Measurements from ENCODE around the gene GREB1. TPM values are rescaled to one million over a fixed set of nuclear protein-coding genes. Genes with fewer than 3 reads are reported as not detected.

GREB1 gene
- total and polyA plus RNA-seq, 2 donors (not counting 1 experiment from before 2014, with no cell fraction given) = 0.04 to 0.39 TPM

DNA sequence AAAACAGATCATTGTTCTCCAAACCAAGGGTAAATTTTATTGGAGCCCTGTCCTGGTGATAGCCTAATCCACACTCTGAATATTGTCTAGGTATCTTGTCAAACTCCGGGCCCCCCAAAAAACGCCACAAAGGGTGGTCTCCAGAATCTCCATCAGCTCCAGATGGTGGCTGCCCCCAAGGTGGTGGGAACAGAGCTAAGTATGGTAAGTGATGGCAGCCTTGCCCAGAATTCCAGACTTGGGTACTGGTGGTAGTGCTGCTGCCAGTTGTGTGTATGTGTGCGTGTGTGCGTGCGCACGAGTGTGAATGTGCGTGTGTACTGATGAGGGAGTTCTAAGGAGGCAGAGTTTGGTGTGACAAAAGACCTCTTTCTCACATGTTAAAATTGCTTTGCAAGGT lies 51.2 kb downstream of the GREB1 start:
- no peaks in the 10 kb centered on the region for H3K9me3 ChIP-seq (ENCODE audit: control extremely low read depth in 1 of 3, control insufficient read depth in 2 of 3, insufficient read depth in 1 of 3, low read length in 2 of 3)
- no peak overlapping the region for H2AFZ ChIP-seq (ENCODE audit: insufficient read depth, low read depth, low read length, poor library complexity, severe bottlenecking)
- Mint-ChIP-seq H3K27me3 (peaks cover 16% of the 10 kb centered on the region), H3K9me3 (ENCODE audit: insufficient read depth) (no peaks in the 10 kb centered on the region), H3K27ac (no peak overlapping the region), H3K4me3 (no peak overlapping the region), H3K4me1 (no peaks in the 10 kb centered on the region)
- no peak for ATAC-seq (ENCODE audit: low read depth)
- H3K36me3 ChIP-seq (replicated peaks in 1 of 2; ENCODE audit: control extremely low read depth in 1 of 2, control insufficient read depth in 1 of 2, extremely low read depth in 1 of 2, insufficient read depth in 2 of 2, low read length in 1 of 2) = no peaks in the 10 kb centered on the region
- H4K20me1 ChIP-seq (ENCODE audit: control insufficient read depth, insufficient read depth, low read length, poor library complexity, severe bottlenecking) = no peaks in the 10 kb centered on the region
- H3K27ac ChIP-seq (ENCODE audit: low read length in 2 of 2) = no peak overlapping the region
- 93% methylated on average over 7 of the region's 7 CpGs for WGBS (ENCODE audit: insufficient coverage)
- peaks cover 0 to 12% (median 3%) of the 10 kb centered on the region in 4 experiments for H3K27me3 ChIP-seq (replicated peaks in 1 of 4; ENCODE audit: control extremely low read depth in 1 of 4, control insufficient read depth in 3 of 4, insufficient read depth in 4 of 4, low read length in 3 of 4)
- no peak for DNase-seq
- intact Hi-C loops (cut with micrococcal nuclease) = no loop called here
- no peak for TF ChIP-seq EZH2 (IDR thresholded peaks at IDR 0.05; ENCODE audit: borderline replicate concordance, insufficient read depth, low read depth, low read length, poor library complexity, severe bottlenecking)
- no peak for TF ChIP-seq CTCF (IDR thresholded peaks at IDR 0.05)
- no peaks in the 10 kb centered on the region for H3K79me2 ChIP-seq (ENCODE audit: control insufficient read depth, insufficient read depth, low read length)
- no peak overlapping the region for H3K9ac ChIP-seq (ENCODE audit: low read length)
- no peaks in the 10 kb centered on the region for H3K4me1 ChIP-seq (ENCODE audit: control insufficient read depth in 2 of 2, insufficient read depth in 2 of 2, low read length in 2 of 2)
- POLR2A ChIA-PET = no interaction called here
- CTCF ChIA-PET = interaction anchor here (1.1 to 4.4 kb wide), 3 partner anchors 107 to 452 kb away, joined by 3 to 51 read pairs (median 7); a partner anchor contains a TSS
- no peak overlapping the region for H3K4me2 ChIP-seq (replicated peaks; ENCODE audit: low read depth, low read length, poor library complexity, severe bottlenecking)
- H3K4me3 ChIP-seq (ENCODE audit: control extremely low read depth in 1 of 5, extremely low read depth in 1 of 5, insufficient read depth in 1 of 5, low read depth in 2 of 5, low read length in 4 of 5) = no peak overlapping the region

GRCh38 chr2:11588228-11589110 lies 54.6 kb downstream of the GREB1 start:
- Histone ChIP-seq H4K20me1 (ENCODE audit: control insufficient read depth, insufficient read depth, low read length, poor library complexity, severe bottlenecking) (no peaks in the 10 kb centered on the region), H2AFZ (ENCODE audit: insufficient read depth, low read depth, low read length, poor library complexity, severe bottlenecking) (no peak overlapping the region), H3K36me3 (replicated peaks in 1 of 2; ENCODE audit: control extremely low read depth in 1 of 2, control insufficient read depth in 1 of 2, extremely low read depth in 1 of 2, insufficient read depth in 2 of 2, low read length in 1 of 2) (no peaks in the 10 kb centered on the region), H3K4me1 (ENCODE audit: control insufficient read depth in 2 of 2, insufficient read depth in 2 of 2, low read length in 2 of 2) (no peaks in the 10 kb centered on the region), H3K27ac (ENCODE audit: low read length in 2 of 2) (no peak overlapping the region), H3K9me3 (ENCODE audit: control extremely low read depth in 1 of 3, control insufficient read depth in 2 of 3, insufficient read depth in 1 of 3, low read length in 2 of 3) (no peaks in the 10 kb centered on the region), H3K4me2 (replicated peaks; ENCODE audit: low read depth, low read length, poor library complexity, severe bottlenecking) (no peak overlapping the region), H3K4me3 (ENCODE audit: control extremely low read depth in 1 of 5, extremely low read depth in 1 of 5, insufficient read depth in 1 of 5, low read depth in 2 of 5, low read length in 4 of 5) (no peak overlapping the region), H3K9ac (ENCODE audit: low read length) (no peak overlapping the region), H3K79me2 (ENCODE audit: control insufficient read depth, insufficient read depth, low read length) (no peaks in the 10 kb centered on the region), H3K27me3 (replicated peaks in 1 of 4; ENCODE audit: control extremely low read depth in 1 of 4, control insufficient read depth in 3 of 4, insufficient read depth in 4 of 4, low read length in 3 of 4) (peaks cover 0 to 8% (median 1%) of the 10 kb centered on the region in 4 experiments)
- WGBS (ENCODE audit: insufficient coverage) = 88% methylated on average over 19 of the region's 21 CpGs
- ATAC-seq (ENCODE audit: low read depth) (no peak), DNase-seq (no peak)
- Mint-ChIP-seq H3K4me3 (no peak overlapping the region), H3K4me1 (no peaks in the 10 kb centered on the region), H3K27me3 (peaks cover 11% of the 10 kb centered on the region), H3K9me3 (ENCODE audit: insufficient read depth) (no peaks in the 10 kb centered on the region), H3K27ac (no peak overlapping the region)
- intact Hi-C loops (cut with micrococcal nuclease) = no loop called here
- CTCF ChIA-PET = interaction anchor here (1.0 kb wide), 1 partner anchor 10 kb away, joined by 4 read pairs; no protein-coding TSS in a partner anchor
- TF ChIP-seq CTCF (IDR thresholded peaks at IDR 0.05) (no peak), EZH2 (IDR thresholded peaks at IDR 0.05; ENCODE audit: borderline replicate concordance, insufficient read depth, low read depth, low read length, poor library complexity, severe bottlenecking) (no peak)
- POLR2A ChIA-PET = no interaction called here

All from B cell (primary cell).